HG03565 (cell line): ENCODE results near the gene SMIM36.
"Not testable (repeated sequence)": the region's sequence is repeated elsewhere in the genome, so short reads cannot be mapped to it uniquely, and the experiment has no call there.

Experiments
- ATAC-seq: cut with Tn5 transposase; IDR thresholded peaks from one replicate; pipeline ENCODE4 v1.9.1; 2021; ENCODE audit warnings: mild to moderate bottlenecking, moderate library complexity; ENCODE audit not compliant: unreplicated experiment

The SMIM36 gene

GRCh38 chr17:55436224-55437158 is 74.8 kb downstream of the SMIM36 start:
- ATAC-seq: peak; percentile 16

- no peak for ATAC-seq
These were observed 75.8 kb downstream of the SMIM36 start for GRCh38 chr17:55435408-55435807.

GRCh38 chr17:55434721-55435120 is 76.5 kb downstream of the SMIM36 start:
- no peak for ATAC-seq

GRCh38 chr17:55433629-55434422 is 77.4 kb downstream of the SMIM36 start:
- ATAC-seq: no peak

GRCh38 chr17:55433029-55433628 is 78.1 kb downstream of the SMIM36 start:
- ATAC-seq: no peak

GRCh38 chr17:55432358-55433028 is 78.8 kb downstream of the SMIM36 start:
- no peak for ATAC-seq

GRCh38 chr17:55431914-55432313 is 79.3 kb downstream of the SMIM36 start:
- ATAC-seq: not testable (repeated sequence)

GRCh38 chr17:55430541-55431288 is 80.5 kb downstream of the SMIM36 start:
- ATAC-seq: no peak

- peak; percentile 19 for ATAC-seq
These were observed 83.7 kb downstream of the SMIM36 start for GRCh38 chr17:55427587-55427882.

GRCh38 chr17:55426851-55427586 is 84.2 kb downstream of the SMIM36 start:
- ATAC-seq: peak; percentile 43

- no peak for ATAC-seq
These were observed 86.2 kb downstream of the SMIM36 start for GRCh38 chr17:55424893-55425540.

GRCh38 chr17:55423535-55423934 is 87.7 kb downstream of the SMIM36 start:
- no peak for ATAC-seq

GRCh38 chr17:55422828-55423164 is 88.5 kb downstream of the SMIM36 start:
- ATAC-seq: not testable (repeated sequence)

GRCh38 chr17:55421179-55421934 is 89.9 kb downstream of the SMIM36 start, which contains the start of gene MMD:
MMD (minus strand) TSS chr17:55421835; CDS start chr17:55421695, 140 bp downstream.
- peak; percentile 8 for ATAC-seq

- no peak for ATAC-seq
These were observed 90.5 kb downstream of the SMIM36 start for GRCh38 chr17:55420776-55421178.

GRCh38 chr17:55420067-55420775 is 91.0 kb downstream of the SMIM36 start:
- peak; percentile 43 for ATAC-seq

GRCh38 chr17:55418369-55419268 is 92.6 kb downstream of the SMIM36 start:
- no peak for ATAC-seq
